GM23338 (cell line): Measurements from ENCODE around the gene STK38L. TPM values are rescaled to one million over a fixed set of nuclear protein-coding genes. Genes with fewer than 3 reads are reported as not detected.
A peak's percentile ranks its signal among the peaks of the same experiment; 100 is the strongest.

Source experiments
- ATAC-seq: fragments of 200-7000 bp; cut with Tn5 transposase; 3 replicates; pipeline ENCODE4 v1.9.1; 2020
- DNase-seq: peaks from one replicate; pipeline ENCODE4 v3.0.0-alpha.2; 2015; ENCODE audit warnings: low spot score
- H2AFZ ChIP-seq: fragments of 200-600 bp; sonication (generic); 2 replicates; pipeline ENCODE4 v1.8.0; 2016; ENCODE audit warnings: antibody characterized with exemption, mild to moderate bottlenecking, moderate library complexity
- H3F3A ChIP-seq: fragments of 200-600 bp; sonication (generic); replicated peaks from 2 replicates; pipeline ENCODE4 v1.8.0; 2017; ENCODE audit warnings: antibody characterized with exemption, mixed run types, low read depth
- H3K27ac ChIP-seq: fragments of 200-600 bp; sonication (generic); 2 replicates; pipeline ENCODE4 v1.6.1; 2016; ENCODE audit warnings: low read depth
- H3K27me3 ChIP-seq: fragments of 200-600 bp; sonication (generic); 2 replicates; pipeline ENCODE4 v1.8.0; 2016; ENCODE audit warnings: mild to moderate bottlenecking, mixed run types, moderate library complexity; ENCODE audit not compliant: insufficient read depth
- H3K36me3 ChIP-seq: fragments of 200-600 bp; sonication (generic); 2 replicates; pipeline ENCODE4 v1.8.0; 2016; ENCODE audit warnings: mild to moderate bottlenecking; ENCODE audit not compliant: insufficient read depth
- H3K4me1 ChIP-seq: fragments of 200-600 bp; sonication (generic); 2 replicates; pipeline ENCODE4 v1.8.0; 2016; ENCODE audit warnings: mild to moderate bottlenecking, moderate library complexity; ENCODE audit not compliant: insufficient read depth
- H3K4me2 ChIP-seq: fragments of 200-600 bp; sonication (generic); 2 replicates; pipeline ENCODE4 v1.7.1; 2017; ENCODE audit warnings: mixed run types
- H3K4me3 ChIP-seq: fragments of 200-600 bp; sonication (generic); 2 replicates; pipeline ENCODE4 v1.6.1; 2016; ENCODE audit warnings: mixed run types
- H3K79me2 ChIP-seq: fragments of 200-600 bp; sonication (generic); replicated peaks from 2 replicates; pipeline ENCODE4 v1.8.0; 2017; ENCODE audit warnings: mild to moderate bottlenecking; ENCODE audit not compliant: insufficient read depth
- H3K9me2 ChIP-seq: fragments of 200-600 bp; sonication (generic); 2 replicates; pipeline ENCODE4 v1.8.0; 2017; ENCODE audit not compliant: insufficient read depth
- H4K20me1 ChIP-seq: fragments of 200-600 bp; sonication (generic); replicated peaks from 2 replicates; pipeline ENCODE4 v1.8.0; 2017; ENCODE audit warnings: mild to moderate bottlenecking; ENCODE audit not compliant: insufficient read depth
- H3K27ac Mint-ChIP-seq: 2 replicates; pipeline ENCODE4 v1.8.0; 2020; ENCODE audit warnings: inconsistent platforms, mild to moderate bottlenecking, moderate library complexity, mixed read lengths
- H3K27me3 Mint-ChIP-seq: 3 replicates; pipeline ENCODE4 v1.8.0; 2022; ENCODE audit warnings: low read depth, mild to moderate bottlenecking, moderate library complexity, mixed read lengths, inconsistent platforms; ENCODE audit not compliant: insufficient read depth, poor library complexity
- H3K36me3 Mint-ChIP-seq: 3 replicates; pipeline ENCODE4 v1.8.0; 2021; ENCODE audit warnings: low read depth, mild to moderate bottlenecking, inconsistent platforms, moderate library complexity, mixed read lengths
- H3K4me1 Mint-ChIP-seq: 3 replicates; pipeline ENCODE4 v1.8.0; 2020; ENCODE audit warnings: mild to moderate bottlenecking, inconsistent platforms, mixed read lengths
- H3K4me3 Mint-ChIP-seq: 3 replicates; pipeline ENCODE4 v1.8.0; 2021; ENCODE audit warnings: moderate library complexity, mild to moderate bottlenecking, inconsistent platforms, mixed read lengths
- H3K9me3 Mint-ChIP-seq: 3 replicates; pipeline ENCODE4 v1.8.0; 2020; ENCODE audit warnings: moderate library complexity, mild to moderate bottlenecking, inconsistent platforms, mixed read lengths
- CREB1 ChIP-seq: fragments of 250-450 bp; sonication (Bioruptor Pico); IDR thresholded peaks from 2 replicates; pipeline ENCODE4 v1.5.0; 2020; ENCODE audit warnings: low read depth, mild to moderate bottlenecking, moderate library complexity
- EZH2 ChIP-seq: fragments of 200-600 bp; sonication (generic); IDR thresholded peaks from one replicate; pipeline ENCODE4 v1.8.0; 2017; ENCODE audit warnings: antibody characterized with exemption, mild to moderate bottlenecking, low read depth; ENCODE audit not compliant: unreplicated experiment
- JUNB ChIP-seq: IDR thresholded peaks from one replicate; pipeline ENCODE4 v1.6.1; 2016; ENCODE audit warnings: antibody characterized with exemption; ENCODE audit not compliant: unreplicated experiment
- NANOG ChIP-seq: IDR thresholded peaks from 2 replicates; pipeline ENCODE4 v1.6.1; 2016; ENCODE audit warnings: antibody characterized with exemption, borderline replicate concordance
- POLR2AphosphoS5 ChIP-seq: IDR thresholded peaks from 2 replicates; pipeline ENCODE4 v1.6.1; 2016; ENCODE audit warnings: antibody characterized with exemption, low read depth
- STAT1 ChIP-seq: IDR thresholded peaks from one replicate; pipeline ENCODE4 v1.6.1; 2016; ENCODE audit warnings: antibody characterized with exemption; ENCODE audit not compliant: unreplicated experiment
- ZNF114 ChIP-seq: fragments of 250-450 bp; sonication (Bioruptor Pico); IDR thresholded peaks from 2 replicates; pipeline ENCODE4 v1.5.0; 2020; ENCODE audit warnings: mild to moderate bottlenecking, moderate library complexity
- ZNF331 ChIP-seq: fragments of 250-450 bp; sonication (Bioruptor Pico); IDR thresholded peaks from 2 replicates; pipeline ENCODE4 v1.5.0; 2020; ENCODE audit warnings: low read depth, mild to moderate bottlenecking, moderate library complexity
- polyA plus RNA-seq: library from polyadenylated mRNA; unstranded; fragments of >200 nt; fragmentation: Nextera tagmentation; extraction: Ambion mirVana; gene quantifications from 2 replicates; pipeline ENCODE4 v1.2.1, GENCODE V29; 2016
- total RNA-seq: library from RNA; depleted of rRNA; stranded (reverse); fragments of >200 nt; shearing (Covaris generic); gene quantifications from 2 replicates; pipeline ENCODE4 v1.2.3, GENCODE V29; 2014
- TF ChIP-seq, protein P1 (sequence below): IDR thresholded peaks from 2 replicates; pipeline ENCODE4 v1.6.1; 2016; ENCODE audit warnings: antibody characterized with exemption
- TF ChIP-seq, protein P2 (sequence below), 2 experiments: fragments of 200-600 bp in 1 of 2; sonication (generic) in 1 of 2; conservative IDR thresholded peaks; 2 replicates each; pipeline versions ENCODE4 v1.5.1 to v1.6.1; 2016 to 2017; ENCODE audit warnings: antibody characterized with exemption in 2 of 2, low read depth in 2 of 2, mild to moderate bottlenecking in 2 of 2, moderate library complexity in 1 of 2
- TF ChIP-seq, protein P3 (sequence below): IDR thresholded peaks from one replicate; pipeline ENCODE4 v1.6.1; 2018; ENCODE audit warnings: antibody characterized with exemption; ENCODE audit not compliant: unreplicated experiment

Gene STK38L
- total and polyA plus RNA-seq, 2 experiments from 2014 or later, result 28.9 to 56.5 TPM

DNA sequence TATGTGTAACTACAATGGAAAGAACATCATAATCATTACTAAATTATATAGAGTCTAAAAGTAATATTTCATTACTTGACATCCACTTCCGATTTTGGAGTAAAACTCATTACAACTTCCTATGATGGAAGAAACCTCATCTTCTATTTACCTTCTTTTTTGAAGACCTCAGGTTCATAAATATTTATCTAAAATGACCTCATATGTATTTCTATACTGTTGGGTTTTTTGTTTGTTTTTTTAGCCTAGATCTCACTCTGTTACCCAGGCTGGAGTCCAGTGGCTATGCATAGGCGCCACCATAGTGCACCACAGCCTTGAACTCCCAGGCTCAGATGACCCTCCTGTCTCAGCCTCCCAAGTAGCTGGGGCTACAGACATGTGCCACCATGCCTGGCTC lies 48.6 kb downstream of the STK38L start (continued):
- TF ChIP-seq, protein P1, sequence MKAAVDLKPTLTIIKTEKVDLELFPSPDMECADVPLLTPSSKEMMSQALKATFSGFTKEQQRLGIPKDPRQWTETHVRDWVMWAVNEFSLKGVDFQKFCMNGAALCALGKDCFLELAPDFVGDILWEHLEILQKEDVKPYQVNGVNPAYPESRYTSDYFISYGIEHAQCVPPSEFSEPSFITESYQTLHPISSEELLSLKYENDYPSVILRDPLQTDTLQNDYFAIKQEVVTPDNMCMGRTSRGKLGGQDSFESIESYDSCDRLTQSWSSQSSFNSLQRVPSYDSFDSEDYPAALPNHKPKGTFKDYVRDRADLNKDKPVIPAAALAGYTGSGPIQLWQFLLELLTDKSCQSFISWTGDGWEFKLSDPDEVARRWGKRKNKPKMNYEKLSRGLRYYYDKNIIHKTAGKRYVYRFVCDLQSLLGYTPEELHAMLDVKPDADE, result no peak
- TF ChIP-seq POLR2AphosphoS5 (no peak), JUNB (no peak), ZNF331 (CRISPR knock-in tag) (no peak), ZNF114 (CRISPR knock-in tag) (no peak), STAT1 (no peak)
- TF ChIP-seq, protein P2, sequence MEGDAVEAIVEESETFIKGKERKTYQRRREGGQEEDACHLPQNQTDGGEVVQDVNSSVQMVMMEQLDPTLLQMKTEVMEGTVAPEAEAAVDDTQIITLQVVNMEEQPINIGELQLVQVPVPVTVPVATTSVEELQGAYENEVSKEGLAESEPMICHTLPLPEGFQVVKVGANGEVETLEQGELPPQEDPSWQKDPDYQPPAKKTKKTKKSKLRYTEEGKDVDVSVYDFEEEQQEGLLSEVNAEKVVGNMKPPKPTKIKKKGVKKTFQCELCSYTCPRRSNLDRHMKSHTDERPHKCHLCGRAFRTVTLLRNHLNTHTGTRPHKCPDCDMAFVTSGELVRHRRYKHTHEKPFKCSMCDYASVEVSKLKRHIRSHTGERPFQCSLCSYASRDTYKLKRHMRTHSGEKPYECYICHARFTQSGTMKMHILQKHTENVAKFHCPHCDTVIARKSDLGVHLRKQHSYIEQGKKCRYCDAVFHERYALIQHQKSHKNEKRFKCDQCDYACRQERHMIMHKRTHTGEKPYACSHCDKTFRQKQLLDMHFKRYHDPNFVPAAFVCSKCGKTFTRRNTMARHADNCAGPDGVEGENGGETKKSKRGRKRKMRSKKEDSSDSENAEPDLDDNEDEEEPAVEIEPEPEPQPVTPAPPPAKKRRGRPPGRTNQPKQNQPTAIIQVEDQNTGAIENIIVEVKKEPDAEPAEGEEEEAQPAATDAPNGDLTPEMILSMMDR (conservative IDR thresholded peaks at IDR 0.05; ENCODE audit: low read depth in 2 of 2), result no peak

DNA sequence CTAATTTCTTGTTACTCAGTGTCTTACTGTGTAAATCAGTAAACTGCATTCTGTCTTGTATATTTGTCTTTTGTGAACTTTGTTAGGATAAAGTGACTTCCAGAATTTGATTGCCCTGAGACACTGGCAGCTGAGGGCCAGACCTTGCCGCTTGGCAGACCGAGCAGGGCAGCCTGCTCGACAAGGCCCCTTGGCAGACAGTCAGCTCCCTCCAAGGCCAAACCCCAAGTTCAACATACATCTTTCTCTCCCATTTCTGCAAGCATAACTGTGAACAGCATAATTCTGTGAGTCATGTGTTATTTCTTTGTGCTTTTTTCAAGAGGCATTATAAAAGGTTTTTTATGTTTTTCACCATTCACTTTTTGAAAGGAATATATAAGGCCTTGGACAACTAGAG lies 49.4 kb downstream of the STK38L start:
- no peaks in the 10 kb centered on the region for H3K9me2 ChIP-seq
- no peaks in the 10 kb centered on the region for H3F3A ChIP-seq
- 0 out of 3 replicates have a peak, but pooled peaks cover under 1% of the 10 kb centered on the region for H3K9me3 Mint-ChIP-seq
- H4K20me1 ChIP-seq, result no peaks in the 10 kb centered on the region
- H3K79me2 ChIP-seq, result peaks cover 39% of the 10 kb centered on the region
- H3K36me3 ChIP-seq, result no peaks in the 10 kb centered on the region
- H3K4me1 ChIP-seq, result peaks cover 60% of the 10 kb centered on the region
- H3K4me3 Mint-ChIP-seq, result no peak overlapping the region
- H3K4me2 ChIP-seq, result peak overlapping the region; percentile 72; the same call in 1 of the 2 replicates
- H3K27ac Mint-ChIP-seq, result peak overlapping the region; percentile 84
- ATAC-seq (no peak), DNase-seq (no peak)
- no peak overlapping the region for H2AFZ ChIP-seq
- peaks cover 10% of the 10 kb centered on the region for H3K36me3 Mint-ChIP-seq
- no peak overlapping the region for H3K27ac ChIP-seq
- no peaks in the 10 kb centered on the region for H3K27me3 Mint-ChIP-seq
- no peak overlapping the region for H3K4me3 ChIP-seq
- H3K27me3 ChIP-seq, result no peaks in the 10 kb centered on the region
- peaks cover 51% of the 10 kb centered on the region for H3K4me1 Mint-ChIP-seq
- TF ChIP-seq EZH2, result no peak
- TF ChIP-seq POLR2AphosphoS5, result no peak
- TF ChIP-seq, protein P2 (conservative IDR thresholded peaks at IDR 0.05; ENCODE audit: low read depth in 2 of 2), result no peak
- TF ChIP-seq ZNF114 (CRISPR knock-in tag), result no peak
- TF ChIP-seq, protein P3, sequence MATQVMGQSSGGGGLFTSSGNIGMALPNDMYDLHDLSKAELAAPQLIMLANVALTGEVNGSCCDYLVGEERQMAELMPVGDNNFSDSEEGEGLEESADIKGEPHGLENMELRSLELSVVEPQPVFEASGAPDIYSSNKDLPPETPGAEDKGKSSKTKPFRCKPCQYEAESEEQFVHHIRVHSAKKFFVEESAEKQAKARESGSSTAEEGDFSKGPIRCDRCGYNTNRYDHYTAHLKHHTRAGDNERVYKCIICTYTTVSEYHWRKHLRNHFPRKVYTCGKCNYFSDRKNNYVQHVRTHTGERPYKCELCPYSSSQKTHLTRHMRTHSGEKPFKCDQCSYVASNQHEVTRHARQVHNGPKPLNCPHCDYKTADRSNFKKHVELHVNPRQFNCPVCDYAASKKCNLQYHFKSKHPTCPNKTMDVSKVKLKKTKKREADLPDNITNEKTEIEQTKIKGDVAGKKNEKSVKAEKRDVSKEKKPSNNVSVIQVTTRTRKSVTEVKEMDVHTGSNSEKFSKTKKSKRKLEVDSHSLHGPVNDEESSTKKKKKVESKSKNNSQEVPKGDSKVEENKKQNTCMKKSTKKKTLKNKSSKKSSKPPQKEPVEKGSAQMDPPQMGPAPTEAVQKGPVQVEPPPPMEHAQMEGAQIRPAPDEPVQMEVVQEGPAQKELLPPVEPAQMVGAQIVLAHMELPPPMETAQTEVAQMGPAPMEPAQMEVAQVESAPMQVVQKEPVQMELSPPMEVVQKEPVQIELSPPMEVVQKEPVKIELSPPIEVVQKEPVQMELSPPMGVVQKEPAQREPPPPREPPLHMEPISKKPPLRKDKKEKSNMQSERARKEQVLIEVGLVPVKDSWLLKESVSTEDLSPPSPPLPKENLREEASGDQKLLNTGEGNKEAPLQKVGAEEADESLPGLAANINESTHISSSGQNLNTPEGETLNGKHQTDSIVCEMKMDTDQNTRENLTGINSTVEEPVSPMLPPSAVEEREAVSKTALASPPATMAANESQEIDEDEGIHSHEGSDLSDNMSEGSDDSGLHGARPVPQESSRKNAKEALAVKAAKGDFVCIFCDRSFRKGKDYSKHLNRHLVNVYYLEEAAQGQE, result no peak
- TF ChIP-seq ZNF331 (CRISPR knock-in tag), result no peak
- TF ChIP-seq, protein P1, result no peak
- no peak for TF ChIP-seq STAT1
- no peak for TF ChIP-seq CREB1
- TF ChIP-seq NANOG, result no peak
